MM.1S (cell line): ENCODE results near the gene CDCA5.

Source experiments
- DNase-seq: peaks from one replicate; pipeline ENCODE4 v3.0.0-alpha.2; 2015
- H2AFZ ChIP-seq: fragments of 300-600 bp; sonication (generic); 2 replicates; pipeline ENCODE4 v1.6.0; 2016; ENCODE audit warnings: antibody characterized with exemption, low read length
- H3F3A ChIP-seq: fragments of 300-600 bp; sonication (generic); 2 replicates; pipeline ENCODE4 v1.6.1; 2016; ENCODE audit warnings: mild to moderate bottlenecking, antibody characterized with exemption, low read length, moderate library complexity, mixed read lengths; ENCODE audit not compliant: insufficient read depth
- H3K27ac ChIP-seq: fragments of 300-600 bp; sonication (generic); 2 replicates; pipeline ENCODE4 v1.5.1; 2016; ENCODE audit warnings: mild to moderate bottlenecking, low read length
- H3K27me3 ChIP-seq: fragments of 300-600 bp; sonication (generic); replicated peaks from 2 replicates; pipeline ENCODE4 v1.6.0; 2016; ENCODE audit warnings: low read length; ENCODE audit not compliant: insufficient read depth
- H3K36me3 ChIP-seq: fragments of 300-600 bp; sonication (generic); replicated peaks from 2 replicates; pipeline ENCODE4 v1.6.1; 2016; ENCODE audit warnings: mild to moderate bottlenecking, low read length, mixed read lengths; ENCODE audit not compliant: insufficient read depth
- H3K4me1 ChIP-seq: fragments of 300-600 bp; sonication (generic); 2 replicates; pipeline ENCODE4 v1.6.1; 2016; ENCODE audit warnings: low read length, mixed read lengths
- H3K4me2 ChIP-seq: fragments of 300-600 bp; sonication (generic); 2 replicates; pipeline ENCODE4 v1.6.0; 2016; ENCODE audit warnings: low read depth, low read length
- H3K4me3 ChIP-seq: fragments of 300-600 bp; sonication (generic); 2 replicates; pipeline ENCODE4 v1.5.1; 2016; ENCODE audit warnings: low read length, mixed read lengths
- H3K79me2 ChIP-seq: fragments of 300-600 bp; sonication (generic); 2 replicates; pipeline ENCODE4 v1.6.1; 2016; ENCODE audit warnings: mixed run types, low read length, mixed read lengths
- H3K9ac ChIP-seq: fragments of 300-600 bp; sonication (generic); 2 replicates; pipeline ENCODE4 v1.6.1; 2016; ENCODE audit warnings: low read length, mixed read lengths
- H3K9me2 ChIP-seq: fragments of 300-600 bp; sonication (generic); replicated peaks from 2 replicates; pipeline ENCODE4 v1.6.1; 2016; ENCODE audit warnings: mild to moderate bottlenecking, low read length, mixed read lengths; ENCODE audit not compliant: insufficient read depth
- H3K9me3 ChIP-seq: fragments of 300-600 bp; sonication (generic); replicated peaks from 2 replicates; pipeline ENCODE4 v1.6.1; 2016; ENCODE audit warnings: mild to moderate bottlenecking, low read length, mixed read lengths; ENCODE audit not compliant: insufficient read depth
- H4K20me1 ChIP-seq: fragments of 300-600 bp; sonication (generic); 2 replicates; pipeline ENCODE4 v1.6.1; 2016; ENCODE audit warnings: mild to moderate bottlenecking, low read length, moderate library complexity, mixed read lengths; ENCODE audit not compliant: insufficient read depth
- EZH2 ChIP-seq: fragments of 300-600 bp; sonication (generic); optimal IDR thresholded peaks from 2 replicates; pipeline ENCODE3; 2017; ENCODE audit warnings: low read depth, mild to moderate bottlenecking, antibody characterized with exemption, low read length, mixed read lengths
- EZH2phosphoT487 ChIP-seq: fragments of 300-600 bp; sonication (generic); IDR thresholded peaks from 2 replicates; pipeline ENCODE4 v1.6.1; 2018; ENCODE audit warnings: antibody characterized with exemption, low read length
- TF ChIP-seq, protein P1 (sequence below): fragments of 300-600 bp; sonication (generic); IDR thresholded peaks from 2 replicates; pipeline ENCODE4 v1.5.1; 2016; ENCODE audit warnings: antibody characterized with exemption, low read length, mixed read lengths

The CDCA5 gene

DNA sequence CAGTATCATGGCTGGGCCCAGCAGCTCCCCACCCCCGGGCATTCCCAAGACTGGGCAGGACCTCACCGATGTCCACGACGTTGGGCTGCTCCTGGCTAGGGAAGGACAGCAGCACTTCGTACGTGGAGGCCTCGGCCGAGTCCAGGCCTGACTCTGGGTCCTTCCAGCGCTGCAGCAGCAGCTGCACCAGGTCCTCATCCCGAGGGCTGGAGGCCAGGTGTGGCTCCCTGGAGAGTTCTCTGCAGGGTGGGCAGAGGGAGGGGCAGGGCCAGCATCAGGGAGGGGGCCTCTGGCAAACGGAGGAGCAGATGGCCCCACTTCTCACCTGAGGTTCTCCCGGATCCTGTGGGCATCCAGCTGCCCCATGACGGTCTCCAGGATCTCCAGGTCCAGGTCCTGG lies 25.8 kb downstream of the CDCA5 start:
- TF ChIP-seq, protein P1, sequence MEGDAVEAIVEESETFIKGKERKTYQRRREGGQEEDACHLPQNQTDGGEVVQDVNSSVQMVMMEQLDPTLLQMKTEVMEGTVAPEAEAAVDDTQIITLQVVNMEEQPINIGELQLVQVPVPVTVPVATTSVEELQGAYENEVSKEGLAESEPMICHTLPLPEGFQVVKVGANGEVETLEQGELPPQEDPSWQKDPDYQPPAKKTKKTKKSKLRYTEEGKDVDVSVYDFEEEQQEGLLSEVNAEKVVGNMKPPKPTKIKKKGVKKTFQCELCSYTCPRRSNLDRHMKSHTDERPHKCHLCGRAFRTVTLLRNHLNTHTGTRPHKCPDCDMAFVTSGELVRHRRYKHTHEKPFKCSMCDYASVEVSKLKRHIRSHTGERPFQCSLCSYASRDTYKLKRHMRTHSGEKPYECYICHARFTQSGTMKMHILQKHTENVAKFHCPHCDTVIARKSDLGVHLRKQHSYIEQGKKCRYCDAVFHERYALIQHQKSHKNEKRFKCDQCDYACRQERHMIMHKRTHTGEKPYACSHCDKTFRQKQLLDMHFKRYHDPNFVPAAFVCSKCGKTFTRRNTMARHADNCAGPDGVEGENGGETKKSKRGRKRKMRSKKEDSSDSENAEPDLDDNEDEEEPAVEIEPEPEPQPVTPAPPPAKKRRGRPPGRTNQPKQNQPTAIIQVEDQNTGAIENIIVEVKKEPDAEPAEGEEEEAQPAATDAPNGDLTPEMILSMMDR: no peak
- TF ChIP-seq EZH2 (no peak), EZH2phosphoT487 (no peak)
- H3K4me3 ChIP-seq: no peak overlapping the region
- no peak for DNase-seq
- peaks cover 11% of the 10 kb centered on the region for H3F3A ChIP-seq
- no peaks in the 10 kb centered on the region for H3K9me2 ChIP-seq
- no peaks in the 10 kb centered on the region for H3K36me3 ChIP-seq
- no peaks in the 10 kb centered on the region for H4K20me1 ChIP-seq
- H3K27ac ChIP-seq: no peak overlapping the region
- H3K27me3 ChIP-seq: no peaks in the 10 kb centered on the region
- H3K9ac ChIP-seq: no peak overlapping the region
- no peak overlapping the region for H2AFZ ChIP-seq
- peaks cover 33% of the 10 kb centered on the region for H3K4me1 ChIP-seq
- no peaks in the 10 kb centered on the region for H3K79me2 ChIP-seq
- H3K9me3 ChIP-seq: no peaks in the 10 kb centered on the region
- no peak overlapping the region for H3K4me2 ChIP-seq

DNA sequence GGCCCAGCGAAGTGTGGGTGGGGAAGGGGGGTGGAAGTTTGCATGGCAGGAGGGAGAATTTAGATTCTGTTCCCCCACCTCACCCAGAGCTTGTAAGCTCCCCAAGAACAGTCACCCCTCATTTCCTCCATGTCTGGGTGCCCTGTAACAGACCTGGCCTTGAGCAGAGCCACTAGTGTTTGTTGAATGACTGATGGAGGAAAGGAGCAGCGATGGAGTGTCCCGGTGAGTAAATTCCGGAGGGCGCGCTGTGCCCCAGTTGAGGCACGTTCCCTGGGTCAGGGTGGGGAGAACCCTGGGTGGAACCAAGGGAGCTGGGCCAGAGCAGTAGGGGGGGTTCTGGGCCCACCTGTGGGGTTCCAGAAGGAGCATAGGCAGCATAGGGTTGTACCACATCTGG lies 26.3 kb downstream of the CDCA5 start:
- TF ChIP-seq EZH2phosphoT487 (no peak), EZH2 (no peak)
- TF ChIP-seq, protein P1: no peak
- Histone ChIP-seq H3K9ac (no peak overlapping the region), H3K79me2 (no peaks in the 10 kb centered on the region), H3K27ac (no peak overlapping the region), H3K9me2 (no peaks in the 10 kb centered on the region), H3K36me3 (no peaks in the 10 kb centered on the region), H2AFZ (no peak overlapping the region), H4K20me1 (no peaks in the 10 kb centered on the region), H3K4me1 (peaks cover 33% of the 10 kb centered on the region), H3K4me2 (no peak overlapping the region), H3F3A (peaks cover 11% of the 10 kb centered on the region), H3K4me3 (no peak overlapping the region), H3K27me3 (no peaks in the 10 kb centered on the region), H3K9me3 (no peaks in the 10 kb centered on the region)
- DNase-seq: no peak

DNA sequence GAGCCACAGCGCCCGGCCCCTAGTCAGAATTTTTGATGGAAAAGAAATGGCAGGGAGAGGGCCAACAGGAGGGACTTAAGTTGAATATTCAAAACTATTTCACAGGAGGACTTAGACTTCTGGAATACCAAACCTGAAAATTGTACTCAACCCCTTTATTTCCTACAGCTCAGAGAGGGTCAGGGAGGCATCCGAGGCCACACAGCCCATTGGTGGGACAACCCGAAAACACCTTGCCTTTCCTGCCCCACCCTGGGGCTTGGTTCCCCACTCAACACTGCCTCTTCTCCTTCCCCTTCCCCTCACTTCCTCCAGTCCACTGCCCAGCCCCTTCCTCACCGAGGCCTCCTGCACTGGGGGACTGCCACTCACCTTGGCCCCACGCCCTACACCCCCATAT lies 26.8 kb downstream of the CDCA5 start:
- H3K27me3 ChIP-seq: no peaks in the 10 kb centered on the region
- no peaks in the 10 kb centered on the region for H3K9me2 ChIP-seq
- H3K9me3 ChIP-seq: no peaks in the 10 kb centered on the region
- H3K4me2 ChIP-seq: no peak overlapping the region
- H3K9ac ChIP-seq: no peak overlapping the region
- no peak for TF ChIP-seq EZH2
- H3K36me3 ChIP-seq: no peaks in the 10 kb centered on the region
- H4K20me1 ChIP-seq: no peaks in the 10 kb centered on the region
- no peak for DNase-seq
- H3K79me2 ChIP-seq: no peaks in the 10 kb centered on the region
- no peak overlapping the region for H2AFZ ChIP-seq
- peaks cover 30% of the 10 kb centered on the region for H3K4me1 ChIP-seq
- no peak overlapping the region for H3K27ac ChIP-seq
- no peak overlapping the region for H3K4me3 ChIP-seq
- peaks cover 11% of the 10 kb centered on the region for H3F3A ChIP-seq

DNA sequence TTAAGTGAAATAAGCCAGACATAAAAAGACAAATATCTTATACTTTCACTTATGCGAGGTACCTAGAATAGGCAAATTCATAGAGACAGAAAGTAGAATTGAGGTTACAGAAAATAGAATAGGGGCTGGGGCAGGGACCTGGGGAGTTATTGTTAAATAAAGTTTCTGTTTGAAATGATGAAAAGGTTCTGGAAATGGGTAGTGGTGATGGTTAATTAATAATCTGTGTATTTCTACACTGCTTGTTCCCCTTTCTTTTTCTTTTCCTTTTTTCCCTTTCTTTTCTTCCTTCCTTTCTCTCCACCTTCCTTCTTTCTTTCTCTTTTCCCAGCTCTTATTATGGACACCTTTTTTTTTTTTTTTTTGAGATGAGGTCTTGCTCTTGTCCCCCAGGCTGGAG lies 28.3 kb downstream of the CDCA5 start:
- 0 out of 2 replicates have a peak overlapping the region, but pooled peaks have one; percentile 3 for H3K4me2 ChIP-seq
- H3K9ac ChIP-seq: no peak overlapping the region
- TF ChIP-seq, protein P1: no peak
- TF ChIP-seq EZH2phosphoT487 (no peak), EZH2 (no peak)
- H3K9me2 ChIP-seq: no peaks in the 10 kb centered on the region
- H3K79me2 ChIP-seq: no peaks in the 10 kb centered on the region
- H3K9me3 ChIP-seq: no peaks in the 10 kb centered on the region
- no peaks in the 10 kb centered on the region for H4K20me1 ChIP-seq
- H3K27ac ChIP-seq: no peak overlapping the region
- H3K27me3 ChIP-seq: no peaks in the 10 kb centered on the region
- H3K36me3 ChIP-seq: no peaks in the 10 kb centered on the region
- H3K4me3 ChIP-seq: no peak overlapping the region
- DNase-seq: peak; percentile 17
- no peak overlapping the region for H2AFZ ChIP-seq
- peaks cover 12% of the 10 kb centered on the region for H3F3A ChIP-seq
- H3K4me1 ChIP-seq: peaks cover 27% of the 10 kb centered on the region
